GM18498 (cell line): Measurements from ENCODE around the gene PSMG3.

ENCODE experiments used
- ATAC-seq: cut with Tn5 transposase; IDR thresholded peaks from one replicate; pipeline ENCODE4 v1.9.1; 2021; ENCODE audit warnings: mild to moderate bottlenecking, moderate library complexity; ENCODE audit not compliant: unreplicated experiment

The PSMG3 gene

GRCh38 chr7:1546909-1547776 is 22.7 kb downstream of the PSMG3 start:
- ATAC-seq: no peak

GRCh38 chr7:1546274-1546908 is 23.4 kb downstream of the PSMG3 start:
- ATAC-seq: no peak

- no peak for ATAC-seq
These were observed 24.2 kb downstream of the PSMG3 start for GRCh38 chr7:1545417-1546246.

- ATAC-seq: no peak
These were observed 24.9 kb downstream of the PSMG3 start for GRCh38 chr7:1544896-1545416.

- no peak for ATAC-seq
These were observed 25.5 kb downstream of the PSMG3 start for GRCh38 chr7:1544178-1544895.

- no peak for ATAC-seq
These were observed 26.0 kb downstream of the PSMG3 start for GRCh38 chr7:1543826-1544177.

GRCh38 chr7:1542841-1543747 is 26.7 kb downstream of the PSMG3 start:
- ATAC-seq: no peak

- no peak for ATAC-seq
These were observed 27.5 kb downstream of the PSMG3 start for GRCh38 chr7:1542329-1542728.

- no peak for ATAC-seq
These were observed 28.2 kb downstream of the PSMG3 start for GRCh38 chr7:1541431-1542162.

- ATAC-seq: no peak
These were observed 29.0 kb downstream of the PSMG3 start for GRCh38 chr7:1540776-1541271.

- no peak for ATAC-seq
These were observed 29.7 kb downstream of the PSMG3 start for GRCh38 chr7:1539882-1540775.

- no peak for ATAC-seq
These were observed 30.5 kb downstream of the PSMG3 start for GRCh38 chr7:1539181-1539881.

GRCh38 chr7:1538544-1539180 is 31.2 kb downstream of the PSMG3 start:
- ATAC-seq: no peak

GRCh38 chr7:1537535-1538412 is 32.1 kb downstream of the PSMG3 start:
- no peak for ATAC-seq

- no peak for ATAC-seq
These were observed 32.9 kb downstream of the PSMG3 start for GRCh38 chr7:1536743-1537534.
